Upper lobe of left lung (tissue), 4 donors: ENCODE data around the gene PIRT.

Source experiments
- EP300 ChIP-seq, 4 donors: sonication (generic); formaldehyde crosslinking; IDR thresholded peaks; one replicate each; pipeline ENCODE4 v1.5.1; 2017; ENCODE audit warnings: antibody characterized with exemption in 4 of 4, control low read depth in 2 of 4
- POLR2A ChIP-seq, 4 donors: fragments of 450-650 bp; IDR thresholded peaks; one replicate each; pipeline ENCODE4 v1.5.1; 2016 to 2017; ENCODE audit warnings: antibody characterized with exemption in 4 of 4, mild to moderate bottlenecking in 2 of 4
- POLR2AphosphoS5 ChIP-seq, 2 donors: sonication (generic); formaldehyde crosslinking; IDR thresholded peaks; one replicate each; pipeline ENCODE4 v1.5.1; 2017; ENCODE audit warnings: antibody characterized with exemption in 2 of 2
- TF ChIP-seq, protein P1 (sequence below), 6 experiments: fragments of 450-650 bp in 4 of 6; fragments of 200-600 bp in 2 of 6; sonication (generic) in 2 of 6; IDR thresholded peaks; one replicate each; pipeline ENCODE4 v1.5.1; 2016 to 2019; ENCODE audit warnings: antibody characterized with exemption in 6 of 6

DNA sequence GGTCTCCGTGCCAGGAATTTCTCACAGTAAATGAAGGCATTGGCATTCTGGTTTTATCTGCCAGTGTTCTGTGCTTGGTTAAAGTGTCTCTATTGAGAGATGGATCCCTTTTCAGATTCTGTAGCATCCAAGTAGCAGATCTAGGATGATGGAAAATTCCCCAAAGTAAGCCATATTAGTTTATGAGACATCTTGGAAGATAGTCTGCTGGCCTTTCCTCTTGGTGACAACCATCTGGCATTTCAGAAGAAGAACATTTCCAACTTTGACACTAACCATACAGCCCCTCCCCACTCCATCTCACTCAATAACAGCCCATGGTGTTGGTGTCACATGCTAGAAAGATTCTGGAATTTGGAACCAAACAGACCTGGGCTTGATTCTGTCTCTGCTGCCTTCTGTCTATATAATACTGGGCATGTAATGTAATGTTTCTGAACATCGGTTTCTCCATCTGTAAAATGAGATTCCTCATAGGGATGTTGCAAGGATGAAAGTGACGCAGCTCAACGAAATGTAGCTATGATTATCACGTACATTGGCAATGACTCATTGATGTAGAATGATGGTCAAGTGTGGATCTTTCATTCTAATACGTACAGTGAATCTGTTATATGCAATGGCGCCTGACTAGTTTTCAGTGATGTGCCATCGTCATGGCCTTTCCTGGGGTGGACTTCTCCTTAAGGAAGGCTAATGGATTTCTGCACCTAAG lies 32.6 kb upstream of the PIRT start:
- TF ChIP-seq, protein P1, sequence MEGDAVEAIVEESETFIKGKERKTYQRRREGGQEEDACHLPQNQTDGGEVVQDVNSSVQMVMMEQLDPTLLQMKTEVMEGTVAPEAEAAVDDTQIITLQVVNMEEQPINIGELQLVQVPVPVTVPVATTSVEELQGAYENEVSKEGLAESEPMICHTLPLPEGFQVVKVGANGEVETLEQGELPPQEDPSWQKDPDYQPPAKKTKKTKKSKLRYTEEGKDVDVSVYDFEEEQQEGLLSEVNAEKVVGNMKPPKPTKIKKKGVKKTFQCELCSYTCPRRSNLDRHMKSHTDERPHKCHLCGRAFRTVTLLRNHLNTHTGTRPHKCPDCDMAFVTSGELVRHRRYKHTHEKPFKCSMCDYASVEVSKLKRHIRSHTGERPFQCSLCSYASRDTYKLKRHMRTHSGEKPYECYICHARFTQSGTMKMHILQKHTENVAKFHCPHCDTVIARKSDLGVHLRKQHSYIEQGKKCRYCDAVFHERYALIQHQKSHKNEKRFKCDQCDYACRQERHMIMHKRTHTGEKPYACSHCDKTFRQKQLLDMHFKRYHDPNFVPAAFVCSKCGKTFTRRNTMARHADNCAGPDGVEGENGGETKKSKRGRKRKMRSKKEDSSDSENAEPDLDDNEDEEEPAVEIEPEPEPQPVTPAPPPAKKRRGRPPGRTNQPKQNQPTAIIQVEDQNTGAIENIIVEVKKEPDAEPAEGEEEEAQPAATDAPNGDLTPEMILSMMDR (IDR thresholded peaks at IDR 0.05) = no peak
- TF ChIP-seq EP300 (IDR thresholded peaks at IDR 0.05) (no peak), POLR2AphosphoS5 (IDR thresholded peaks at IDR 0.05) (no peak), POLR2A (IDR thresholded peaks at IDR 0.05) (no peak)
